WTC11 (cell line): Measurements from ENCODE around the gene AGO4.

ENCODE experiments used
- ATF3 ChIP-seq: sonication (generic); formaldehyde crosslinking; conservative IDR thresholded peaks from 2 replicates; pipeline ENCODE4 v1.8.1; 2022; ENCODE audit warnings: mild to moderate bottlenecking, missing genetic modification reagents
- CBFB ChIP-seq: sonication (generic); formaldehyde crosslinking; IDR thresholded peaks from 2 replicates; pipeline ENCODE4 v1.8.1; 2022; ENCODE audit warnings: mild to moderate bottlenecking, low read depth, missing genetic modification reagents
- CTCF ChIP-seq: fragments of 200-600 bp; IDR thresholded peaks from 2 replicates; pipeline ENCODE4 v1.8.0; 2022; ENCODE audit warnings: antibody characterized with exemption
- E2F1 ChIP-seq: sonication (generic); formaldehyde crosslinking; IDR thresholded peaks from 2 replicates; pipeline ENCODE4 v1.8.0; 2022; ENCODE audit warnings: mild to moderate bottlenecking, missing genetic modification reagents
- HMGXB4 ChIP-seq: sonication (generic); formaldehyde crosslinking; IDR thresholded peaks from 2 replicates; pipeline ENCODE4 v1.8.1; 2023; ENCODE audit warnings: mild to moderate bottlenecking, moderate library complexity, missing genetic modification reagents
- MLX ChIP-seq: sonication (generic); formaldehyde crosslinking; IDR thresholded peaks from 2 replicates; pipeline ENCODE4 v1.8.1; 2023; ENCODE audit warnings: mild to moderate bottlenecking, missing genetic modification reagents, moderate library complexity
- MXD4 ChIP-seq: fragments of 250-450 bp; sonication (Bioruptor Pico); IDR thresholded peaks from 2 replicates; pipeline ENCODE4 v1.8.0; 2021; ENCODE audit warnings: mild to moderate bottlenecking, moderate library complexity, borderline replicate concordance
- NR2C2 ChIP-seq: sonication (generic); formaldehyde crosslinking; IDR thresholded peaks from 2 replicates; pipeline ENCODE4 v1.8.0; 2022; ENCODE audit warnings: mild to moderate bottlenecking, missing genetic modification reagents
- PRDM15 ChIP-seq: sonication (generic); formaldehyde crosslinking; IDR thresholded peaks from 2 replicates; pipeline ENCODE4 v1.8.0; 2022; ENCODE audit warnings: missing genetic modification reagents
- STAT6 ChIP-seq: sonication (generic); formaldehyde crosslinking; conservative IDR thresholded peaks from 2 replicates; pipeline ENCODE4 v1.8.1; 2023; ENCODE audit warnings: mild to moderate bottlenecking, low read depth, missing genetic modification reagents, moderate library complexity
- TEAD1 ChIP-seq: sonication (generic); formaldehyde crosslinking; IDR thresholded peaks from 2 replicates; pipeline ENCODE4 v1.8.0; 2022; ENCODE audit warnings: mild to moderate bottlenecking, missing genetic modification reagents
- ZNF281 ChIP-seq: sonication (generic); formaldehyde crosslinking; IDR thresholded peaks from 2 replicates; pipeline ENCODE4 v1.8.0; 2023; ENCODE audit warnings: mild to moderate bottlenecking, missing genetic modification reagents
- ZNF396 ChIP-seq: fragments of 250-450 bp; sonication (Bioruptor Pico); IDR thresholded peaks from 2 replicates; pipeline ENCODE4 v1.8.0; 2021; ENCODE audit warnings: mild to moderate bottlenecking, moderate library complexity, borderline replicate concordance

- no peak for TF ChIP-seq CTCF
- TF ChIP-seq CBFB (CRISPR knock-in tag), result no peak
- no peak for TF ChIP-seq PRDM15 (CRISPR knock-in tag)
- no peak for TF ChIP-seq ZNF396 (CRISPR knock-in tag)
- no peak for TF ChIP-seq E2F1
- TF ChIP-seq NR2C2, result no peak
- TF ChIP-seq MXD4 (CRISPR knock-in tag), result no peak
- TF ChIP-seq HMGXB4, result no peak
- TF ChIP-seq ATF3 (CRISPR knock-in tag), result no peak
- TF ChIP-seq STAT6 (CRISPR knock-in tag), result no peak
- no peak for TF ChIP-seq ZNF281 (CRISPR knock-in tag)
- no peak for TF ChIP-seq MLX (CRISPR knock-in tag)
- TF ChIP-seq TEAD1 (CRISPR knock-in tag), result no peak
Observed at GRCh38 chr1:35773711-35774110, 34.1 kb upstream of the AGO4 start.
